HL-60 (cell line): ENCODE data around the gene MYO10.

ENCODE experiments used
- DNase-seq, 2 experiments: peaks; one replicate each; pipeline ENCODE4 v3.0.0-alpha.2; 2010 to 2020; ENCODE audit warnings: low read depth in 1 of 2, low spot score in 1 of 2
- H3K27ac ChIP-seq: fragments of 250-450 bp; sonication (Bioruptor Pico); replicated peaks from 2 replicates; pipeline ENCODE4 v1.5.1; 2020; ENCODE audit warnings: mild to moderate bottlenecking, moderate library complexity
- H3K27me3 ChIP-seq: fragments of 250-450 bp; sonication (Bioruptor Pico); 2 replicates; pipeline ENCODE4 v1.5.1; 2021; ENCODE audit warnings: mild to moderate bottlenecking, moderate library complexity; ENCODE audit not compliant: insufficient read depth, poor library complexity, severe bottlenecking
- H3K4me3 ChIP-seq: replicated peaks from 2 replicates; pipeline ENCODE4 v1.5.1; 2011; ENCODE audit warnings: mild to moderate bottlenecking, control low read depth, low read length; ENCODE audit not compliant: insufficient read depth
- GABPA ChIP-seq: IDR thresholded peaks from 2 replicates; pipeline ENCODE4 v1.6.1; 2012; ENCODE audit warnings: low read depth
- POLR2AphosphoS5 ChIP-seq: IDR thresholded peaks from 2 replicates; pipeline ENCODE4 v1.6.1; 2012; ENCODE audit warnings: low read depth
- SPI1 ChIP-seq: IDR thresholded peaks from 2 replicates; pipeline ENCODE4 v1.6.1; 2012; ENCODE audit warnings: low read depth, mild to moderate bottlenecking, borderline replicate concordance
- TF ChIP-seq, protein P1 (sequence below): IDR thresholded peaks from 2 replicates; pipeline ENCODE4 v1.6.1; 2012; ENCODE audit warnings: low read depth; ENCODE audit not compliant: insufficient replicate concordance
- TF ChIP-seq, protein P2 (sequence below): IDR thresholded peaks from one replicate; pipeline ENCODE4 v1.5.1; 2011; ENCODE audit warnings: low read length, control low read depth, inconsistent platforms; ENCODE audit not compliant: insufficient read depth

The MYO10 gene

DNA sequence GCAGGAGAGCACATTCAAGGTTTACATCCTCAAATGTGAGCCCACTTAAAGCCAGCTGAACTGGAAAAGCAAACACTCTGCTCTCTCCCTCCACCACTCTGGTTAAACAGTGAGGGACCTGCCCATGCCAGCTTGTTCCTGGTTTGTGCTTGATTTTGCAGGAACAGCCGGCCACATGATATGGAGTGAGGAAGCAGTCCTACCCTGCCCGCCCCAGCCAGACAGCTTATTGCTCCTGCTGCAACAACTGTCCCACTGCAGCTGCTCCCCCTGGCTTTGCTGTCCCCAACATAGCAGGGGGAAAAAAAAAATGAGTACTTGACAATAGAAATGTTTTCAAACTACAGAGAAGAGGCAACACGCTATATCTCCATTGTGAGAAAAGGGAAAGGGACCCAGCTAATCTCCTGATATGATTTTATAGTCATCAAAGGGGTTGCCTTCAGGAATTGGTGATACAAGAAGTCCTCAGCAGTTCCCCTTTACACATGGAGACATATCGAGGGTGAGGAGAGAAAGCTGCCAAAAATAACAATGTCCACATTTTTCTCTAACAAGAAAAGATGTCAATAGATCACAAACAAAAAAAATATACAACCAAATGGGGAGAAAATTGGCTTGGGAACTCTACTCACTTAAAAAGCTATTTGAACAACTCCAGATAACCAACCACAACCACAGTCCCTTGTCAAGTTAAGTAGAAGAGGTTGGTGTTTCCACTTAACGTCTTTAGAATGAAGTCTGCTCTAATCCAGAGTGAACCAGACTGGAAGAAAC, 4.6 kb downstream of the MYO10 start:
- DNase-seq, result no peak
- no peak overlapping the region for H3K4me3 ChIP-seq
- H3K27ac ChIP-seq, result no peak overlapping the region
- no peak for TF ChIP-seq GABPA
- peak; percentile 22; the same call in 1 of the 2 replicates for TF ChIP-seq SPI1
- H3K27me3 ChIP-seq, result no peaks in the 10 kb centered on the region

DNA sequence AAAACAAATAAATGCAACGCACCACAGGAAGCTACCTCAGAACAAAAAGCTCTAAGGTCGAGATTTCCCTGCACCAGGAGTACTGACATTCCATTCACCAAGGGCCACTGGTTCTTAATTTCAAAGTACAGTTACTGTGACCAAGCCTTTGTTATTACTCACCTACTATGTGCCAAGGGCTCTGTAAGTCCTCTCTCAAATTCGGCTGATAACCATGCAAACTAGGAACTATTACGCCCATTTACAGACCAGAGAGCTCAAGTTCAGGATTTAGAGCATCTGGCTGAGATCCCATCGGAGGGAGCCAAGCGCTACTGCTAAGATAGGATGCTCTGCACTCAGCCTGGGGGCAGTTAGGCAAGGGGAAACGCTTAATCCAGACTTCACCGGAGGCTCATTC, 5.6 kb downstream of the MYO10 start:
- H3K4me3 ChIP-seq, result no peak overlapping the region
- no peak overlapping the region for H3K27ac ChIP-seq
- H3K27me3 ChIP-seq, result no peaks in the 10 kb centered on the region
- TF ChIP-seq, protein P1, sequence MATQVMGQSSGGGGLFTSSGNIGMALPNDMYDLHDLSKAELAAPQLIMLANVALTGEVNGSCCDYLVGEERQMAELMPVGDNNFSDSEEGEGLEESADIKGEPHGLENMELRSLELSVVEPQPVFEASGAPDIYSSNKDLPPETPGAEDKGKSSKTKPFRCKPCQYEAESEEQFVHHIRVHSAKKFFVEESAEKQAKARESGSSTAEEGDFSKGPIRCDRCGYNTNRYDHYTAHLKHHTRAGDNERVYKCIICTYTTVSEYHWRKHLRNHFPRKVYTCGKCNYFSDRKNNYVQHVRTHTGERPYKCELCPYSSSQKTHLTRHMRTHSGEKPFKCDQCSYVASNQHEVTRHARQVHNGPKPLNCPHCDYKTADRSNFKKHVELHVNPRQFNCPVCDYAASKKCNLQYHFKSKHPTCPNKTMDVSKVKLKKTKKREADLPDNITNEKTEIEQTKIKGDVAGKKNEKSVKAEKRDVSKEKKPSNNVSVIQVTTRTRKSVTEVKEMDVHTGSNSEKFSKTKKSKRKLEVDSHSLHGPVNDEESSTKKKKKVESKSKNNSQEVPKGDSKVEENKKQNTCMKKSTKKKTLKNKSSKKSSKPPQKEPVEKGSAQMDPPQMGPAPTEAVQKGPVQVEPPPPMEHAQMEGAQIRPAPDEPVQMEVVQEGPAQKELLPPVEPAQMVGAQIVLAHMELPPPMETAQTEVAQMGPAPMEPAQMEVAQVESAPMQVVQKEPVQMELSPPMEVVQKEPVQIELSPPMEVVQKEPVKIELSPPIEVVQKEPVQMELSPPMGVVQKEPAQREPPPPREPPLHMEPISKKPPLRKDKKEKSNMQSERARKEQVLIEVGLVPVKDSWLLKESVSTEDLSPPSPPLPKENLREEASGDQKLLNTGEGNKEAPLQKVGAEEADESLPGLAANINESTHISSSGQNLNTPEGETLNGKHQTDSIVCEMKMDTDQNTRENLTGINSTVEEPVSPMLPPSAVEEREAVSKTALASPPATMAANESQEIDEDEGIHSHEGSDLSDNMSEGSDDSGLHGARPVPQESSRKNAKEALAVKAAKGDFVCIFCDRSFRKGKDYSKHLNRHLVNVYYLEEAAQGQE, result no peak
- TF ChIP-seq, protein P2, sequence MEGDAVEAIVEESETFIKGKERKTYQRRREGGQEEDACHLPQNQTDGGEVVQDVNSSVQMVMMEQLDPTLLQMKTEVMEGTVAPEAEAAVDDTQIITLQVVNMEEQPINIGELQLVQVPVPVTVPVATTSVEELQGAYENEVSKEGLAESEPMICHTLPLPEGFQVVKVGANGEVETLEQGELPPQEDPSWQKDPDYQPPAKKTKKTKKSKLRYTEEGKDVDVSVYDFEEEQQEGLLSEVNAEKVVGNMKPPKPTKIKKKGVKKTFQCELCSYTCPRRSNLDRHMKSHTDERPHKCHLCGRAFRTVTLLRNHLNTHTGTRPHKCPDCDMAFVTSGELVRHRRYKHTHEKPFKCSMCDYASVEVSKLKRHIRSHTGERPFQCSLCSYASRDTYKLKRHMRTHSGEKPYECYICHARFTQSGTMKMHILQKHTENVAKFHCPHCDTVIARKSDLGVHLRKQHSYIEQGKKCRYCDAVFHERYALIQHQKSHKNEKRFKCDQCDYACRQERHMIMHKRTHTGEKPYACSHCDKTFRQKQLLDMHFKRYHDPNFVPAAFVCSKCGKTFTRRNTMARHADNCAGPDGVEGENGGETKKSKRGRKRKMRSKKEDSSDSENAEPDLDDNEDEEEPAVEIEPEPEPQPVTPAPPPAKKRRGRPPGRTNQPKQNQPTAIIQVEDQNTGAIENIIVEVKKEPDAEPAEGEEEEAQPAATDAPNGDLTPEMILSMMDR, result no peak
- TF ChIP-seq POLR2AphosphoS5, result no peak
- no peak for TF ChIP-seq SPI1
- TF ChIP-seq GABPA, result no peak
- no peak for DNase-seq

DNA sequence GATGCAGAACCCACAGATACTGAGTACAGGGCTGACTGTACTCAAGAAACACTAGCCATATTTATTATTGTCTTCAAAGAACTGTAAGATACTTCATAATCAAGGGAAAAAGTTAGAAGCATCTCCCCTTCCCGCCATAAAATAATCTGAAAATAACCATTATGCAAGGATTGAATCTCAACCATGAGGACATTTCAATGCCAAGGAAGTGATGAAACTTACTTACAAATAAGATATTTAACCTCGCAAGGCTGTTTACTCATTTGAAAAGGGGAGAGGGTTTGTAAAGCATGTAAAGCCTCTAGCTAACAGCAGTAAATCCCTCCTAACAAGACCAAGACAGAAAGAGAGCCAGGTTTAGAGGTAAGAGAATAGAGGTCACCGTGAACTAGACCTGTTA, 6.3 kb downstream of the MYO10 start:
- no peak for TF ChIP-seq GABPA
- H3K4me3 ChIP-seq, result no peak overlapping the region
- H3K27me3 ChIP-seq, result no peaks in the 10 kb centered on the region
- no peak overlapping the region for H3K27ac ChIP-seq
- DNase-seq, result no peak

DNA sequence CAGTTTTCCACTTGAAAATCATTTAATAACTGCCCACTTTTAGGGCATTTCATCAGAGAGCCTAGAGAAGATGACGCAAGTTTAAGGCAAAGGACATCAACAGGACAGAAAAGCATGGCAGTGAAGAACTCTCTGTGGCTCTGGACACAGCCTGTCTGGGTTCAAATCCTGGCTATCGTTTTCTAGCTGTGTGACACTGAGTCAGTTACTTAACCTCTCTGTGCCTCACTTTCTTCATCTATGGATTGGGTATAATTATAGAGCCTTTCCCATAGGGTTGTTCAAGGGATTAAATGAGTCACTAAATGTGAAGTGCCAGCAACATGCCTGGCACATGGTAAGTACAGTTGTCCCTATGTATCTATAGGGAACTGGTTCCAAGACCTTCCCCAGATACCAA, 6.7 kb downstream of the MYO10 start:
- Histone ChIP-seq H3K4me3 (no peak overlapping the region), H3K27me3 (no peaks in the 10 kb centered on the region), H3K27ac (no peak overlapping the region)
- no peak for TF ChIP-seq POLR2AphosphoS5
- TF ChIP-seq SPI1, result no peak
- TF ChIP-seq, protein P1, result no peak
- TF ChIP-seq, protein P2, result no peak
- TF ChIP-seq GABPA, result no peak
- DNase-seq, result no peak

DNA sequence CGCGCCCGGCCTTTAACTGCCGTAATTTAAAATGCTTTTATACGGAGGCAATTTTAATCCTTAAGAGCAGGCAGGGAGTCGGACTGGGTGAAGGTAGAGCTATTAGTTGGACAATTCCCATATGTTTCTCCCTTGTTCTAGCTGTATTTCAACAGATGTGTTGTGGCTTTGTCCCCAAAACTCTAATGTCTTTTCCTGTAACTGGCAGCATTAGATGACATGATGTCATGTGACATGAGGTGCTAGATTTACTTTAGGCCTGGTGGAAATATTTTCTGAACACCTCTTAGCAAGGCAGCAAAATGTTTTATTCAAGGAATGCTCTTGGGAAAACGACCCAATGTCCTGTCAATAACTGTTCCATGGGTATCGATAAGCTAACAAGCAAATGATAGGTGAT, 8.5 kb downstream of the MYO10 start:
- Histone ChIP-seq H3K27ac (no peak overlapping the region), H3K27me3 (no peaks in the 10 kb centered on the region), H3K4me3 (no peak overlapping the region)
- TF ChIP-seq, protein P1, result no peak
- no peak for TF ChIP-seq GABPA
- DNase-seq, result no peak
